Keratinocyte (primary cell): ENCODE measurements around the gene BCAR3.

Experiments used
- EZH2 ChIP-seq: IDR thresholded peaks from one replicate; pipeline ENCODE4 v1.6.1; 2012; ENCODE audit warnings: inconsistent platforms, mild to moderate bottlenecking, low read length, moderate library complexity
- TF ChIP-seq, protein P1 (sequence below), 3 experiments: IDR thresholded peaks in 1 of 3; conservative IDR thresholded peaks in 1 of 3; optimal IDR thresholded peaks in 1 of 3; 2 replicates in 2 of 3; 3 replicates in 1 of 3; pipeline versions ENCODE3 to v1.5.1; 2011; ENCODE audit warnings: low read length in 3 of 3, mild to moderate bottlenecking in 3 of 3, moderate library complexity in 2 of 3, control low read depth in 1 of 3, inconsistent platforms in 1 of 3; ENCODE audit not compliant: insufficient read depth in 2 of 3; ENCODE audit errors: extremely low read depth in 1 of 3

GRCh38 chr1:93675931-93676330, 5.7 kb downstream of the BCAR3 start:
- TF ChIP-seq EZH2, result no peak
- TF ChIP-seq, protein P1, sequence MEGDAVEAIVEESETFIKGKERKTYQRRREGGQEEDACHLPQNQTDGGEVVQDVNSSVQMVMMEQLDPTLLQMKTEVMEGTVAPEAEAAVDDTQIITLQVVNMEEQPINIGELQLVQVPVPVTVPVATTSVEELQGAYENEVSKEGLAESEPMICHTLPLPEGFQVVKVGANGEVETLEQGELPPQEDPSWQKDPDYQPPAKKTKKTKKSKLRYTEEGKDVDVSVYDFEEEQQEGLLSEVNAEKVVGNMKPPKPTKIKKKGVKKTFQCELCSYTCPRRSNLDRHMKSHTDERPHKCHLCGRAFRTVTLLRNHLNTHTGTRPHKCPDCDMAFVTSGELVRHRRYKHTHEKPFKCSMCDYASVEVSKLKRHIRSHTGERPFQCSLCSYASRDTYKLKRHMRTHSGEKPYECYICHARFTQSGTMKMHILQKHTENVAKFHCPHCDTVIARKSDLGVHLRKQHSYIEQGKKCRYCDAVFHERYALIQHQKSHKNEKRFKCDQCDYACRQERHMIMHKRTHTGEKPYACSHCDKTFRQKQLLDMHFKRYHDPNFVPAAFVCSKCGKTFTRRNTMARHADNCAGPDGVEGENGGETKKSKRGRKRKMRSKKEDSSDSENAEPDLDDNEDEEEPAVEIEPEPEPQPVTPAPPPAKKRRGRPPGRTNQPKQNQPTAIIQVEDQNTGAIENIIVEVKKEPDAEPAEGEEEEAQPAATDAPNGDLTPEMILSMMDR (optimal IDR thresholded peaks at IDR 0.05 in 1 of 3, IDR thresholded peaks at IDR 0.05 in 1 of 3, conservative IDR thresholded peaks at IDR 0.05 in 1 of 3; ENCODE audit: extremely low read depth in 1 of 3, insufficient read depth in 2 of 3, low read length in 3 of 3), result no peak
